Smooth muscle cell (in vitro differentiated cells): ENCODE results near the gene GASK1A. TPM values are rescaled to one million over a fixed set of nuclear protein-coding genes. Genes with fewer than 3 reads are reported as not detected.
A peak's percentile ranks its signal among the peaks of the same experiment; 100 is the strongest.

Experiments
- DNase-seq: peaks from one replicate; lab custom pipeline; 2025; ENCODE audit not compliant: unreplicated experiment; lab: John Stamatoyannopoulos, UW
- H2AFZ ChIP-seq: fragments of 200-600 bp; sonication (generic); 2 replicates; pipeline ENCODE4 v1.6.0; 2016; ENCODE audit warnings: antibody characterized with exemption, low read depth, mild to moderate bottlenecking
- H3F3A ChIP-seq: fragments of 200-600 bp; sonication (generic); 2 replicates; pipeline ENCODE4 v1.6.0; 2017; ENCODE audit warnings: antibody characterized with exemption, low read depth
- H3K27ac ChIP-seq: fragments of 200-600 bp; sonication (generic); 2 replicates; pipeline ENCODE4 v1.5.1; 2016; ENCODE audit warnings: low read depth, mild to moderate bottlenecking
- H3K27me3 ChIP-seq: fragments of 200-600 bp; sonication (generic); 2 replicates; pipeline ENCODE4 v1.6.1; 2016; ENCODE audit warnings: low read depth, mild to moderate bottlenecking
- H3K36me3 ChIP-seq: fragments of 200-600 bp; sonication (generic); 2 replicates; pipeline ENCODE4 v1.5.1; 2016; ENCODE audit warnings: low read depth
- H3K4me1 ChIP-seq: fragments of 200-600 bp; sonication (generic); 2 replicates; pipeline ENCODE4 v1.5.1; 2016; ENCODE audit warnings: low read depth
- H3K4me2 ChIP-seq: fragments of 200-600 bp; sonication (generic); 2 replicates; pipeline ENCODE4 v1.6.0; 2016; ENCODE audit warnings: mild to moderate bottlenecking
- H3K4me3 ChIP-seq: fragments of 200-600 bp; sonication (generic); 2 replicates; pipeline ENCODE4 v1.5.1; 2016; ENCODE audit warnings: mild to moderate bottlenecking
- H3K79me2 ChIP-seq: fragments of 200-600 bp; sonication (generic); 2 replicates; pipeline ENCODE4 v1.6.0; 2016; ENCODE audit warnings: low read depth, mild to moderate bottlenecking
- H3K9ac ChIP-seq: fragments of 200-600 bp; sonication (generic); 2 replicates; pipeline ENCODE4 v1.6.0; 2016; ENCODE audit warnings: low read depth
- H3K9me3 ChIP-seq: fragments of 200-600 bp; sonication (generic); replicated peaks from 2 replicates; pipeline ENCODE4 v1.5.1; 2016; ENCODE audit warnings: low read depth
- H4K20me1 ChIP-seq: fragments of 200-600 bp; sonication (generic); 2 replicates; pipeline ENCODE4 v1.6.0; 2016; ENCODE audit warnings: low read depth
- WGBS: methylation state at CpG from one replicate; pipeline ENCODE4 v1.1.7; 2016; ENCODE audit warnings: low lambda C conversion rate; 5-methylcytosine and 5-hydroxymethylcytosine counted together
- polyA plus RNA-seq: library from polyadenylated mRNA; unstranded; fragments of >200 nt; fragmentation: Nextera tagmentation; extraction: Ambion mirVana; gene quantifications from 2 replicates; pipeline ENCODE4 v1.2.1, GENCODE V29; 2016
- total RNA-seq: library from RNA; depleted of rRNA; stranded (reverse); fragments of >200 nt; gene quantifications from 2 replicates; pipeline ENCODE4 v1.2.3, GENCODE V29; 2014
- TF ChIP-seq, protein P1 (sequence below): fragments of 200-600 bp; sonication (generic); IDR thresholded peaks from 2 replicates; pipeline ENCODE4 v1.5.1; 2017; ENCODE audit warnings: borderline replicate concordance, mild to moderate bottlenecking, antibody characterized with exemption; ENCODE audit not compliant: insufficient read depth, poor library complexity, severe bottlenecking

The GASK1A gene
- total and polyA plus RNA-seq, 2 experiments from 2014 or later, result 0.76 TPM; not detected in 1

GRCh38 chr3:43106293-43106628, 127.2 kb downstream of the GASK1A start:
- TF ChIP-seq, protein P1, sequence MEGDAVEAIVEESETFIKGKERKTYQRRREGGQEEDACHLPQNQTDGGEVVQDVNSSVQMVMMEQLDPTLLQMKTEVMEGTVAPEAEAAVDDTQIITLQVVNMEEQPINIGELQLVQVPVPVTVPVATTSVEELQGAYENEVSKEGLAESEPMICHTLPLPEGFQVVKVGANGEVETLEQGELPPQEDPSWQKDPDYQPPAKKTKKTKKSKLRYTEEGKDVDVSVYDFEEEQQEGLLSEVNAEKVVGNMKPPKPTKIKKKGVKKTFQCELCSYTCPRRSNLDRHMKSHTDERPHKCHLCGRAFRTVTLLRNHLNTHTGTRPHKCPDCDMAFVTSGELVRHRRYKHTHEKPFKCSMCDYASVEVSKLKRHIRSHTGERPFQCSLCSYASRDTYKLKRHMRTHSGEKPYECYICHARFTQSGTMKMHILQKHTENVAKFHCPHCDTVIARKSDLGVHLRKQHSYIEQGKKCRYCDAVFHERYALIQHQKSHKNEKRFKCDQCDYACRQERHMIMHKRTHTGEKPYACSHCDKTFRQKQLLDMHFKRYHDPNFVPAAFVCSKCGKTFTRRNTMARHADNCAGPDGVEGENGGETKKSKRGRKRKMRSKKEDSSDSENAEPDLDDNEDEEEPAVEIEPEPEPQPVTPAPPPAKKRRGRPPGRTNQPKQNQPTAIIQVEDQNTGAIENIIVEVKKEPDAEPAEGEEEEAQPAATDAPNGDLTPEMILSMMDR, result no peak
- peak overlapping the region; percentile 95 for H3K4me3 ChIP-seq
- no peaks in the 10 kb centered on the region for H3F3A ChIP-seq
- no peaks in the 10 kb centered on the region for H3K9me3 ChIP-seq
- DNase-seq, result no peak
- no peak overlapping the region for H3K27ac ChIP-seq
- H4K20me1 ChIP-seq, result no peaks in the 10 kb centered on the region
- H3K79me2 ChIP-seq, result no peaks in the 10 kb centered on the region
- 22% methylated on average over 6 of the region's 6 CpGs for WGBS
- peak overlapping the region; percentile 100 for H2AFZ ChIP-seq
- peak overlapping the region; percentile 99 for H3K4me2 ChIP-seq
- H3K9ac ChIP-seq, result no peak overlapping the region
- H3K27me3 ChIP-seq, result no peaks in the 10 kb centered on the region
- no peaks in the 10 kb centered on the region for H3K36me3 ChIP-seq
- no peaks in the 10 kb centered on the region for H3K4me1 ChIP-seq

Other genes starting within 250 kb of the GASK1A start
- gene CCDC13, start 206.1 kb upstream of the GASK1A start, total RNA-seq, result not detected in 2 replicates
- gene CCDC13, start 206.1 kb upstream of the GASK1A start, polyA plus RNA-seq, result 0.48 TPM in 1 of 2 replicates, not detected in the other
- 322 and 339 TPM in 2 replicates for gene HIGD1A, start 174.8 kb upstream of the GASK1A start, total RNA-seq
- 159 and 297 TPM in 2 replicates for gene HIGD1A, start 174.8 kb upstream of the GASK1A start, polyA plus RNA-seq
- gene ACKR2, start 169.9 kb upstream of the GASK1A start, total RNA-seq, result 5.6 and 17.2 TPM in 2 replicates
- 1.1 and 7.0 TPM in 2 replicates for gene ACKR2, start 169.9 kb upstream of the GASK1A start, polyA plus RNA-seq
- not detected in 2 replicates for gene CYP8B1, start 103.4 kb upstream of the GASK1A start, total RNA-seq
- not detected in 2 replicates for gene CYP8B1, start 103.4 kb upstream of the GASK1A start, polyA plus RNA-seq
- gene ZNF662, start 73.2 kb upstream of the GASK1A start, total RNA-seq, result 1.1 and 1.6 TPM in 2 replicates
- gene ZNF662, start 73.2 kb upstream of the GASK1A start, polyA plus RNA-seq, result 0.05 TPM in 1 of 2 replicates, not detected in the other
- gene POMGNT2, start 126.8 kb downstream of the GASK1A start, total RNA-seq, result 9.2 and 9.3 TPM in 2 replicates
- gene POMGNT2, start 126.8 kb downstream of the GASK1A start, polyA plus RNA-seq, result 14.1 and 17.9 TPM in 2 replicates